GM12873 (cell line): Measurements from ENCODE around the gene DENND5B.

ENCODE experiments used
- TF ChIP-seq, protein P1 (sequence below): IDR thresholded peaks from 2 replicates; pipeline ENCODE4 v1.5.1; 2012; ENCODE audit warnings: low read depth, mild to moderate bottlenecking, moderate library complexity, low read length, control low read depth; ENCODE audit not compliant: insufficient read depth; ENCODE audit errors: missing control alignments

Gene DENND5B

GRCh38 chr12:31566547-31566946 lies 24.4 kb downstream of the DENND5B start:
- TF ChIP-seq, protein P1, sequence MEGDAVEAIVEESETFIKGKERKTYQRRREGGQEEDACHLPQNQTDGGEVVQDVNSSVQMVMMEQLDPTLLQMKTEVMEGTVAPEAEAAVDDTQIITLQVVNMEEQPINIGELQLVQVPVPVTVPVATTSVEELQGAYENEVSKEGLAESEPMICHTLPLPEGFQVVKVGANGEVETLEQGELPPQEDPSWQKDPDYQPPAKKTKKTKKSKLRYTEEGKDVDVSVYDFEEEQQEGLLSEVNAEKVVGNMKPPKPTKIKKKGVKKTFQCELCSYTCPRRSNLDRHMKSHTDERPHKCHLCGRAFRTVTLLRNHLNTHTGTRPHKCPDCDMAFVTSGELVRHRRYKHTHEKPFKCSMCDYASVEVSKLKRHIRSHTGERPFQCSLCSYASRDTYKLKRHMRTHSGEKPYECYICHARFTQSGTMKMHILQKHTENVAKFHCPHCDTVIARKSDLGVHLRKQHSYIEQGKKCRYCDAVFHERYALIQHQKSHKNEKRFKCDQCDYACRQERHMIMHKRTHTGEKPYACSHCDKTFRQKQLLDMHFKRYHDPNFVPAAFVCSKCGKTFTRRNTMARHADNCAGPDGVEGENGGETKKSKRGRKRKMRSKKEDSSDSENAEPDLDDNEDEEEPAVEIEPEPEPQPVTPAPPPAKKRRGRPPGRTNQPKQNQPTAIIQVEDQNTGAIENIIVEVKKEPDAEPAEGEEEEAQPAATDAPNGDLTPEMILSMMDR = no peak

GRCh38 chr12:31562594-31563328 lies 28.2 kb downstream of the DENND5B start:
- TF ChIP-seq, protein P1 = no peak

DNA sequence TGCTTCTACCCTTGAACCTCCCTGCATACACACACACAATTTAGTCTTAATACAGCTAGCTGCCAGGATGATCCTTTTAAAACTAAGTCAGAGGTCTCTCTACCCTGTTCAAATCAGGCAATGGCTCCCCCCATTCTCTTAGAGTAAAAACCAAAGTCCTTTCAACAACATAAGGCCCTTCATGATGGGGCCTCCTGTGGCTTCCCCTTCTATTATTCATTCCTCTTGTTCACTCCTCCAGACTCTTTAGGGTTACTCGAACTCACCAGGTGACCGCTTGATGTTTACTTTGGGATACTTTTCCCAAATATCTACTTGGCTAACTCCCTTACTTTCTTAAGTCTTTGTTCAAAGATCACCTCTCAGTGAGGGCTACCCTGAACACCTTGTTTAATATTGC lies 30.4 kb downstream of the DENND5B start:
- TF ChIP-seq, protein P1 = no peak

GRCh38 chr12:31558521-31558920 lies 32.4 kb downstream of the DENND5B start:
- TF ChIP-seq, protein P1 = no peak

GRCh38 chr12:31557707-31558106 lies 33.2 kb downstream of the DENND5B start:
- TF ChIP-seq, protein P1 = no peak

DNA sequence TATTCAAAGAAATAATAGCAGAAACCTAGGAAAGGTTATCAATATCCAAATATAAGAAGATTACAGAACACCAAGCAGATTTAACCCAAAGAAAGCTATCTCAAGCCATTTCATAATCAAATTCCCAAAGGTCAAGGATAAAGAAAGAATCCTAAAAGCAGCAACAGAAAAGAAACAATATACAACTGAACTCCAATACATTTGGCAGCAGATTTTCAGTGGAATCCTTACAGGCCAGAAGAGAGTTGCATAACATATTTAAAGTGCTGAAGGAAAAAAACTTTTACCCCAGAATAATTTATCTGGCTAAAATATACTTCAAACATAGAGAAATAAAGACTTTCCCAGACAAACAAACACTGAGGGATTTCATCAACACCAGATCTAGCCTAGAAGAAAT lies 54.3 kb downstream of the DENND5B start:
- TF ChIP-seq, protein P1 = no peak

DNA sequence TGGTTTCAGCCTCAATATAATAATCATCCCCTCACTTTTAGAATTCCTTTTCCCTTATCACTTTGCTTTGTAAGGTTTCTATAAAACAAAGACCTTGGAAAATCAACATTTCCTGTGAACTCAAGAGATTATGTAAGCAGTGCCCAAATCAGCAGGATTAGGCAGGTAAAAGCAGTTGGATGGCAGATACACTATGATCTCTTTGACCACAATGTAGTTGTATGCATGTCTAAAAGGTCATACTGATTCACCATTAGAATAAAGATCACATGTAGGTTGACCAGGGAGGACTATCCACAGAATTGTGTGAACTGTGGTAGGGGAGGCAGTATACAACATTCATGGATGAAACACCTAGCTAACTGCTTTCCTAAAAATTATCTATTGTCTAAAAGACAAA lies 57.5 kb downstream of the DENND5B start:
- TF ChIP-seq, protein P1 = no peak
